SU-DHL-6 (cell line): ENCODE results near the gene DYSF.

Experiments
- H2AFZ ChIP-seq: fragments of 200-600 bp; sonication (generic); 2 replicates; pipeline ENCODE4 v1.6.1; 2014; ENCODE audit warnings: low read depth, mild to moderate bottlenecking, moderate library complexity, mixed read lengths, antibody characterized with exemption, low read length; ENCODE audit not compliant: severe bottlenecking
- H3F3A ChIP-seq: fragments of 200-600 bp; shearing (Covaris generic); 2 replicates; pipeline ENCODE4 v1.6.0; 2016; ENCODE audit warnings: antibody characterized with exemption, mild to moderate bottlenecking; ENCODE audit not compliant: insufficient read depth
- H3K27ac ChIP-seq: fragments of 200-600 bp; sonication (generic); 2 replicates; pipeline ENCODE4 v1.5.1; 2016; ENCODE audit warnings: low read depth, mild to moderate bottlenecking, low read length, moderate library complexity, mixed read lengths
- H3K27me3 ChIP-seq: fragments of 200-600 bp; sonication (generic), shearing (Covaris generic); 2 replicates; pipeline ENCODE4 v1.6.0; 2014; ENCODE audit warnings: mild to moderate bottlenecking, low read length
- H3K36me3 ChIP-seq: fragments of 200-600 bp; sonication (generic); 2 replicates; pipeline ENCODE4 v1.6.1; 2014; ENCODE audit warnings: mild to moderate bottlenecking, low read length, mixed read lengths
- H3K4me2 ChIP-seq: fragments of 300-600, 200-600 bp; shearing (Covaris generic), sonication (generic); 2 replicates; pipeline ENCODE4 v1.6.0; 2014; ENCODE audit warnings: low read length, low read depth, mild to moderate bottlenecking; ENCODE audit not compliant: poor library complexity, severe bottlenecking
- H3K4me3 ChIP-seq: fragments of 200-600 bp; sonication (generic); 2 replicates; pipeline ENCODE4 v1.5.1; 2014; ENCODE audit warnings: antibody characterized with exemption, low read length, mild to moderate bottlenecking, mixed read lengths; ENCODE audit not compliant: insufficient read depth, poor library complexity, severe bottlenecking
- H3K79me2 ChIP-seq: fragments of 200-600 bp; sonication (generic); 2 replicates; pipeline ENCODE4 v1.6.1; 2014; ENCODE audit warnings: mild to moderate bottlenecking, low read length, moderate library complexity; ENCODE audit not compliant: insufficient read depth
- H3K9ac ChIP-seq: fragments of 200-600 bp; sonication (generic); 2 replicates; pipeline ENCODE4 v1.7.0; 2014; ENCODE audit warnings: mild to moderate bottlenecking, low read length
- H3K9me2 ChIP-seq: fragments of 200-600 bp; sonication (generic); replicated peaks from 2 replicates; pipeline ENCODE4 v1.6.1; 2014; ENCODE audit warnings: low read length; ENCODE audit not compliant: insufficient read depth
- H3K9me3 ChIP-seq: fragments of 200-600 bp; sonication (generic); 2 replicates; pipeline ENCODE4 v1.6.1; 2014; ENCODE audit warnings: low read length, mixed read lengths; ENCODE audit not compliant: insufficient read depth
- H4K20me1 ChIP-seq: fragments of 200-600 bp; sonication (generic); 2 replicates; pipeline ENCODE4 v1.6.1; 2014; ENCODE audit warnings: low read depth, mild to moderate bottlenecking, antibody characterized with exemption, low read length, moderate library complexity, mixed read lengths
- CTCF ChIP-seq: fragments of 200-600 bp; sonication (generic); IDR thresholded peaks from one replicate; pipeline ENCODE4 v1.5.1; 2017; ENCODE audit warnings: antibody characterized with exemption, mild to moderate bottlenecking, low read length, moderate library complexity; ENCODE audit not compliant: insufficient read depth, poor library complexity, severe bottlenecking
- EZH2phosphoT487 ChIP-seq: fragments of 200-600 bp; sonication (generic), shearing (Covaris generic); conservative IDR thresholded peaks from 2 replicates; pipeline ENCODE4 v1.6.1; 2018; ENCODE audit warnings: mild to moderate bottlenecking, antibody characterized with exemption, low read length, moderate library complexity, mixed read lengths

Gene DYSF

GRCh38 chr2:71466301-71467179 lies 13.2 kb downstream of the DYSF start:
- H3K27ac ChIP-seq: no peak overlapping the region
- no peak overlapping the region for H2AFZ ChIP-seq
- no peak for TF ChIP-seq CTCF
- TF ChIP-seq EZH2phosphoT487: no peak
- no peak overlapping the region for H3K4me3 ChIP-seq
- no peaks in the 10 kb centered on the region for H3F3A ChIP-seq
- H3K4me2 ChIP-seq: no peak overlapping the region
- H3K79me2 ChIP-seq: no peaks in the 10 kb centered on the region
- H3K36me3 ChIP-seq: no peaks in the 10 kb centered on the region
- H3K9me3 ChIP-seq: peaks cover 13% of the 10 kb centered on the region; the same call in 1 of the 2 replicates
- H3K27me3 ChIP-seq: no peaks in the 10 kb centered on the region
- no peaks in the 10 kb centered on the region for H3K9me2 ChIP-seq
- H4K20me1 ChIP-seq: no peaks in the 10 kb centered on the region
- H3K9ac ChIP-seq: no peak overlapping the region

- no peaks in the 10 kb centered on the region for H3K79me2 ChIP-seq
- no peaks in the 10 kb centered on the region for H3K36me3 ChIP-seq
- no peak overlapping the region for H3K4me2 ChIP-seq
- no peak overlapping the region for H3K4me3 ChIP-seq
- H4K20me1 ChIP-seq: no peaks in the 10 kb centered on the region
- H3K27ac ChIP-seq: no peak overlapping the region
- no peaks in the 10 kb centered on the region for H3K9me2 ChIP-seq
- no peaks in the 10 kb centered on the region for H3F3A ChIP-seq
- no peak for TF ChIP-seq CTCF
- TF ChIP-seq EZH2phosphoT487: no peak
- no peak overlapping the region for H2AFZ ChIP-seq
- H3K9me3 ChIP-seq: peaks cover 5% of the 10 kb centered on the region; the same call in 1 of the 2 replicates
- H3K27me3 ChIP-seq: no peaks in the 10 kb centered on the region
- no peak overlapping the region for H3K9ac ChIP-seq
Measured at GRCh38 chr2:71467180-71467815, 13.9 kb downstream of the DYSF start.

- H3K27me3 ChIP-seq: no peaks in the 10 kb centered on the region
- no peak overlapping the region for H3K4me3 ChIP-seq
- H3K9me2 ChIP-seq: no peaks in the 10 kb centered on the region
- TF ChIP-seq EZH2phosphoT487: no peak
- no peak for TF ChIP-seq CTCF
- H3K9ac ChIP-seq: no peak overlapping the region
- H3K4me2 ChIP-seq: no peak overlapping the region
- no peak overlapping the region for H3K27ac ChIP-seq
- no peaks in the 10 kb centered on the region for H3K79me2 ChIP-seq
- H4K20me1 ChIP-seq: no peaks in the 10 kb centered on the region
- H2AFZ ChIP-seq: no peak overlapping the region
- no peaks in the 10 kb centered on the region for H3F3A ChIP-seq
- H3K9me3 ChIP-seq: no peaks in the 10 kb centered on the region
- no peaks in the 10 kb centered on the region for H3K36me3 ChIP-seq
Measured at GRCh38 chr2:71468279-71469015, 15.1 kb downstream of the DYSF start.
